ENCODE results near the gene PRSS3.
"Not testable (repeated sequence)": the region's sequence is repeated elsewhere in the genome, so short reads cannot be mapped to it uniquely, and the experiment has no call there.

The PRSS3 gene

GRCh38 chr9:33808979-33809322 is 13.6 kb downstream of the PRSS3 start:
- H3K79me1 ChIP-seq (ENCODE audit: low read depth, low read length); H3K4me1 ChIP-seq (ENCODE audit: control insufficient read depth in 2 of 2, insufficient read depth in 1 of 2, low read depth in 1 of 2, low read length in 2 of 2); H2AFZ ChIP-seq (ENCODE audit: low read length); H4K8ac ChIP-seq (ENCODE audit: low read depth, low read length); H2BK12ac ChIP-seq (ENCODE audit: low read length); H3K36me3 ChIP-seq (replicated peaks in 1 of 2; ENCODE audit: control insufficient read depth in 2 of 2, insufficient read depth in 2 of 2, low read length in 2 of 2); H3K9me3 ChIP-seq (replicated peaks in 1 of 2; ENCODE audit: control insufficient read depth in 2 of 2, insufficient read depth in 1 of 2, low read depth in 1 of 2, low read length in 2 of 2); H2BK120ac ChIP-seq (ENCODE audit: low read depth, low read length); H3K4me3 ChIP-seq (ENCODE audit: low read length in 2 of 2); H3K4ac ChIP-seq (ENCODE audit: low read length); H4K91ac ChIP-seq (ENCODE audit: low read depth, low read length, poor library complexity); H3K18ac ChIP-seq (ENCODE audit: low read length); H3K27ac ChIP-seq (replicated peaks; ENCODE audit: low read length); DNase-seq (ENCODE audit: low spot score); H2BK5ac ChIP-seq (ENCODE audit: low read length); H3K14ac ChIP-seq (ENCODE audit: low read length); H2AK5ac ChIP-seq (ENCODE audit: low read depth, low read length); H3K4me2 ChIP-seq (ENCODE audit: insufficient read depth, low read length, poor library complexity, severe bottlenecking); H3K23ac ChIP-seq (ENCODE audit: low read depth, low read length, poor library complexity); H2BK15ac ChIP-seq (ENCODE audit: low read length); H3K27me3 ChIP-seq (ENCODE audit: control insufficient read depth in 3 of 3, insufficient read depth in 3 of 3, low read depth in 1 of 3, low read length in 3 of 3); H3K9ac ChIP-seq (ENCODE audit: low read depth, low read length, poor library complexity): not testable (repeated sequence)
- no CpG with 5 or more reads among the region's 1 CpG for WGBS, 2 donors (ENCODE audit: extremely low coverage in 2 of 2, insufficient read length in 2 of 2, insufficient replicate concordance in 1 of 2)

GRCh38 chr9:33809506-33809905 is 14.1 kb downstream of the PRSS3 start:
- no peak overlapping the region for H3K14ac ChIP-seq (ENCODE audit: low read length)
- no peak overlapping the region for H3K27ac ChIP-seq (replicated peaks; ENCODE audit: low read length)
- DNase-seq (ENCODE audit: low spot score): no peak
- no peak overlapping the region for H2BK12ac ChIP-seq (ENCODE audit: low read length)
- H3K27me3 ChIP-seq (ENCODE audit: control insufficient read depth in 3 of 3, insufficient read depth in 3 of 3, low read depth in 1 of 3, low read length in 3 of 3): no peaks in the 10 kb centered on the region
- WGBS, 2 donors (ENCODE audit: extremely low coverage in 2 of 2, insufficient read length in 2 of 2, insufficient replicate concordance in 1 of 2): no CpG with 5 or more reads among the region's 1 CpG
- no peak overlapping the region for H2AFZ ChIP-seq (ENCODE audit: low read length)
- no peak overlapping the region for H3K4me2 ChIP-seq (ENCODE audit: insufficient read depth, low read length, poor library complexity, severe bottlenecking)
- no peak overlapping the region for H2BK120ac ChIP-seq (ENCODE audit: low read depth, low read length)
- no peak overlapping the region for H2BK5ac ChIP-seq (ENCODE audit: low read length)
- no peak overlapping the region for H3K23ac ChIP-seq (ENCODE audit: low read depth, low read length, poor library complexity)
- H3K4me3 ChIP-seq (ENCODE audit: low read length in 2 of 2): no peak overlapping the region
- H3K36me3 ChIP-seq (replicated peaks in 1 of 2; ENCODE audit: control insufficient read depth in 2 of 2, insufficient read depth in 2 of 2, low read length in 2 of 2): no peaks in the 10 kb centered on the region
- H3K4me1 ChIP-seq (ENCODE audit: control insufficient read depth in 2 of 2, insufficient read depth in 1 of 2, low read depth in 1 of 2, low read length in 2 of 2): peaks cover 0 to 5% of the 10 kb centered on the region in 2 donors
- H3K4ac ChIP-seq (ENCODE audit: low read length): no peak overlapping the region
- H4K91ac ChIP-seq (ENCODE audit: low read depth, low read length, poor library complexity): no peak overlapping the region
- H3K79me1 ChIP-seq (ENCODE audit: low read depth, low read length): peaks cover 1% of the 10 kb centered on the region
- H3K9me3 ChIP-seq (replicated peaks in 1 of 2; ENCODE audit: control insufficient read depth in 2 of 2, insufficient read depth in 1 of 2, low read depth in 1 of 2, low read length in 2 of 2): no peaks in the 10 kb centered on the region
- H3K9ac ChIP-seq (ENCODE audit: low read depth, low read length, poor library complexity): no peak overlapping the region
- H3K18ac ChIP-seq (ENCODE audit: low read length): no peak overlapping the region
- H4K8ac ChIP-seq (ENCODE audit: low read depth, low read length): no peak overlapping the region
- no peak overlapping the region for H2AK5ac ChIP-seq (ENCODE audit: low read depth, low read length)
- no peak overlapping the region for H2BK15ac ChIP-seq (ENCODE audit: low read length)

GRCh38 chr9:33813712-33814641 is 18.6 kb downstream of the PRSS3 start:
- H3K36me3 ChIP-seq (replicated peaks in 1 of 2; ENCODE audit: control insufficient read depth in 2 of 2, insufficient read depth in 2 of 2, low read length in 2 of 2): no peaks in the 10 kb centered on the region
- no peak overlapping the region for H2AK5ac ChIP-seq (ENCODE audit: low read depth, low read length)
- no peak overlapping the region for H2BK5ac ChIP-seq (ENCODE audit: low read length)
- H3K23ac ChIP-seq (ENCODE audit: low read depth, low read length, poor library complexity): no peak overlapping the region
- H3K4me2 ChIP-seq (ENCODE audit: insufficient read depth, low read length, poor library complexity, severe bottlenecking): no peak overlapping the region
- no peak for DNase-seq (ENCODE audit: low spot score)
- H4K8ac ChIP-seq (ENCODE audit: low read depth, low read length): no peak overlapping the region
- peaks cover 1% of the 10 kb centered on the region for H3K79me1 ChIP-seq (ENCODE audit: low read depth, low read length)
- H3K9me3 ChIP-seq (replicated peaks in 1 of 2; ENCODE audit: control insufficient read depth in 2 of 2, insufficient read depth in 1 of 2, low read depth in 1 of 2, low read length in 2 of 2): no peaks in the 10 kb centered on the region
- H3K27ac ChIP-seq (replicated peaks; ENCODE audit: low read length): no peak overlapping the region
- no peak overlapping the region for H3K14ac ChIP-seq (ENCODE audit: low read length)
- H3K4me1 ChIP-seq (ENCODE audit: control insufficient read depth in 2 of 2, insufficient read depth in 1 of 2, low read depth in 1 of 2, low read length in 2 of 2): peaks cover 4 to 7% of the 10 kb centered on the region in 2 donors
- no peak overlapping the region for H2BK120ac ChIP-seq (ENCODE audit: low read depth, low read length)
- H2AFZ ChIP-seq (ENCODE audit: low read length): no peak overlapping the region
- no peak overlapping the region for H2BK15ac ChIP-seq (ENCODE audit: low read length)
- H3K18ac ChIP-seq (ENCODE audit: low read length): no peak overlapping the region
- no peak overlapping the region for H4K91ac ChIP-seq (ENCODE audit: low read depth, low read length, poor library complexity)
- WGBS, 2 donors (ENCODE audit: extremely low coverage in 2 of 2, insufficient read length in 2 of 2, insufficient replicate concordance in 1 of 2): no CpG with 5 or more reads among the region's 8 CpGs
- H3K9ac ChIP-seq (ENCODE audit: low read depth, low read length, poor library complexity): no peak overlapping the region
- no peak overlapping the region for H3K4me3 ChIP-seq (ENCODE audit: low read length in 2 of 2)
- H3K4ac ChIP-seq (ENCODE audit: low read length): no peak overlapping the region
- H3K27me3 ChIP-seq (ENCODE audit: control insufficient read depth in 3 of 3, insufficient read depth in 3 of 3, low read depth in 1 of 3, low read length in 3 of 3): no peaks in the 10 kb centered on the region
- H2BK12ac ChIP-seq (ENCODE audit: low read length): no peak overlapping the region

- no peak overlapping the region for H2BK5ac ChIP-seq (ENCODE audit: low read length)
- H3K4me2 ChIP-seq (ENCODE audit: insufficient read depth, low read length, poor library complexity, severe bottlenecking): no peak overlapping the region
- H2BK12ac ChIP-seq (ENCODE audit: low read length): no peak overlapping the region
- H3K79me1 ChIP-seq (ENCODE audit: low read depth, low read length): peaks cover 1% of the 10 kb centered on the region
- H3K18ac ChIP-seq (ENCODE audit: low read length): no peak overlapping the region
- H3K4me3 ChIP-seq (ENCODE audit: low read length in 2 of 2): no peak overlapping the region
- no peak overlapping the region for H2BK15ac ChIP-seq (ENCODE audit: low read length)
- H3K9ac ChIP-seq (ENCODE audit: low read depth, low read length, poor library complexity): no peak overlapping the region
- H2AK5ac ChIP-seq (ENCODE audit: low read depth, low read length): no peak overlapping the region
- no peak overlapping the region for H3K4ac ChIP-seq (ENCODE audit: low read length)
- H3K4me1 ChIP-seq (ENCODE audit: control insufficient read depth in 2 of 2, insufficient read depth in 1 of 2, low read depth in 1 of 2, low read length in 2 of 2): peaks cover 4 to 10% of the 10 kb centered on the region in 2 donors
- no peak overlapping the region for H3K14ac ChIP-seq (ENCODE audit: low read length)
- peaks cover 0 to 11% of the 10 kb centered on the region in 2 donors for H3K36me3 ChIP-seq (replicated peaks in 1 of 2; ENCODE audit: control insufficient read depth in 2 of 2, insufficient read depth in 2 of 2, low read length in 2 of 2)
- no peak overlapping the region for H3K27ac ChIP-seq (replicated peaks; ENCODE audit: low read length)
- no peak for DNase-seq (ENCODE audit: low spot score)
- no peak overlapping the region for H4K91ac ChIP-seq (ENCODE audit: low read depth, low read length, poor library complexity)
- no peak overlapping the region for H2BK120ac ChIP-seq (ENCODE audit: low read depth, low read length)
- WGBS, 2 donors (ENCODE audit: extremely low coverage in 2 of 2, insufficient read length in 2 of 2, insufficient replicate concordance in 1 of 2): no CpG with 5 or more reads among the region's 7 CpGs
- H4K8ac ChIP-seq (ENCODE audit: low read depth, low read length): no peak overlapping the region
- no peaks in the 10 kb centered on the region for H3K9me3 ChIP-seq (replicated peaks in 1 of 2; ENCODE audit: control insufficient read depth in 2 of 2, insufficient read depth in 1 of 2, low read depth in 1 of 2, low read length in 2 of 2)
- H2AFZ ChIP-seq (ENCODE audit: low read length): no peak overlapping the region
- H3K27me3 ChIP-seq (ENCODE audit: control insufficient read depth in 3 of 3, insufficient read depth in 3 of 3, low read depth in 1 of 3, low read length in 3 of 3): no peaks in the 10 kb centered on the region
- no peak overlapping the region for H3K23ac ChIP-seq (ENCODE audit: low read depth, low read length, poor library complexity)
These were observed 20.4 kb downstream of the PRSS3 start for GRCh38 chr9:33815781-33816180.

Measured in neuronal stem cell (in vitro differentiated cells).